Vagina (tissue), 2 donors: ENCODE measurements around the gene ADAMTS2.

Source experiments
- POLR2A ChIP-seq, 2 donors: fragments of 450-650 bp; IDR thresholded peaks; one replicate each; pipeline ENCODE4 v1.6.1; 2017; ENCODE audit warnings: antibody characterized with exemption in 2 of 2, mild to moderate bottlenecking in 2 of 2, moderate library complexity in 2 of 2
- POLR2AphosphoS5 ChIP-seq, 2 donors: sonication (generic); formaldehyde crosslinking; IDR thresholded peaks; one replicate each; pipeline ENCODE4 v1.9.0; 2017; ENCODE audit warnings: antibody characterized with exemption in 2 of 2, mild to moderate bottlenecking in 2 of 2, low read depth in 1 of 2; ENCODE audit not compliant: insufficient read depth in 1 of 2

GRCh38 chr5:179191506-179192184 is 153.6 kb downstream of the ADAMTS2 start:
- TF ChIP-seq POLR2A (IDR thresholded peaks at IDR 0.05) (no peak), POLR2AphosphoS5 (IDR thresholded peaks at IDR 0.05; ENCODE audit: insufficient read depth in 1 of 2, low read depth in 1 of 2) (no peak)
